NCI-H526 treated with DMSO at 0.1 percent for 48 hours (cell line): Measurements from ENCODE around the gene C17orf113.
A peak's percentile ranks its signal among the peaks of the same experiment; 100 is the strongest.
"Not testable (repeated sequence)": the region's sequence is repeated elsewhere in the genome, so short reads cannot be mapped to it uniquely, and the experiment has no call there.

Source experiments
- DNase-seq: peaks from one replicate; lab custom pipeline; 2025; lab: John Stamatoyannopoulos, UW

The C17orf113 gene

DNA sequence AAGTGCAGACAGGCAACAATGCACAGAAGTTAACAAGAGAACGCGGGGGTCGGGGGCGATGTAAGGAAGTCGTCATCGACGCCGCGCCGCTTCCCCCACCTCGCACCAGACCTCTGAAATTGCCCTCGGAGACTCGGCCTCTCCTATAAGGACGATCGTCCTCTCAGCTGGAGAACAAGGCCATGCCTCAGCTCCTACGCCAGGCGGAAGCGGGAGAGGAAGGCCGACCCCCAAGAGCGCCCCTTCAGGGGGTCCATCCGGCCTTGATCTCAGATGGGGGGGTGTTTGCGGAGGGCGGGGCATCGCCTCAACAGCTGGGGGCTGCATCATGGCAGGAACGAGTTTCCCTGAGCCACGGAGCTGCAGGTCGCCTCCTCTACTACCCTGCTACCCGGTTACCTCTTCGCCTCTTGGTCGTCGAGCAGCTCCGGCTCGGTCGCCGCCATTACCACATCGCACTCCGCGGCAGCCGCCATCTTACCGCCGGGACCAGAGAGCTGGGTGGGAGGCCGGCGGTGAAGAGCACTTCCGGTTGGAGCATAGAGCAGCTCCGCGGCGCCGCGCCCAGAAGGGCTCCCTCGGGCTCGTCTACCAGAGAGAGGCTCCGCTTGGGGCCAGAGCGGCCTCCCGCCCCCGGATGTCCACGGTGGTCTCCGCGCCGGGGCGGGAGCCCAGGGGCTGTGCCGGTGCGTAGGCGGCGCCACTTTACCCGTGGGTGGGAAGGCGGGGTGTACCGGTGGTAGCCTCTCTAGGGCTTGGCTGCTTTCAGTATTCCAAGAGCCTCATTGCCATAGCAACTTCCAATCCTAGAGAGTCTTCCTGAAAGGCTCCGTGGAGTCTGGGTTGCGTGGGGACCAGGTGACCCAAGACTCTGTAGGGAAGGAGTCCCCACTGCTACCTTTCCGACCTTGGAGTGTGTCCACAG, 33.2 kb downstream of the C17orf113 start, which contains the start of gene DNAJC7:
DNAJC7 (minus strand) TSS at position 499 of the 925 bp plus-strand sequence; CDS start at position 476, 23 bp downstream.
- peak; percentile 88 for DNase-seq

DNA sequence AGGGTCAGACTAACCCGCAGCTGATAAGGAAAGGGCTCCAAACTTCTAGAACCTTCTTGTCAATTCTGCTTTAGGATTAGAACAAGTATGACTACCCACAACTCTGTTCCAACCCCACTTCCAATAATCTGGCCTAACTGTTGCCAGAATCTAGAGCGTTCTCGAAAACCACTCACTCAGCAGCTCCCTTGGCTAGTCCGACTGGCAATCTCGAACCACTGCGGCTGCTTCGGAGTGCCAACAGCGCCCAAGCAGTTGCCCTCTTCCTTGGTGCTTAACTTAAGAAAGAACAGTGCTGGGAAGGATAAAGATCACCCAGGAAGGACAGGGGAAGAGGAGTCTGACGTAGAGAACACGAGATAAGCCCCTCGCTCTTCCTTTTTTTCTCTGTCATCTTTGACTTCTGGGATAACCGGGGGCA, 34.0 kb downstream of the C17orf113 start:
- DNase-seq, result no peak

DNA sequence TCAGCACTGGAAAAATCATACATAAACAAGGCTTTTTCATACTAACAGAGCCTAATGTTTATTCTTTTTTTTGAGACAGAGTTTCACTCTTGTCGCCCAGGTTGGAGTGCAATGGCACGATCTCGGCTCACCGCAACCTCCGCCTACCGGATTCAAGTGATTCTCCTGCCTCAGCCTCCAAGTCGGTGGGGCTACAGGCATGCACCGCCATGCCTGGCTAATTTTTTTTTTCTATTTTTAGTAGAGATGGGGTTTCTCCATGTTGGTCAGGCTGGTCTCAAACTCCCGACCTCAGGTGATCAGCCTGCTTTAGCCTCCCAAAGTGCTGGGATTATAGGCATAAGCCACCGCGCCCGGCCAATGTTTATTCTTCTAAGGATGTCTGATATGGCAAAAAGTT, 36.7 kb downstream of the C17orf113 start:
- DNase-seq, result not testable (repeated sequence)

DNA sequence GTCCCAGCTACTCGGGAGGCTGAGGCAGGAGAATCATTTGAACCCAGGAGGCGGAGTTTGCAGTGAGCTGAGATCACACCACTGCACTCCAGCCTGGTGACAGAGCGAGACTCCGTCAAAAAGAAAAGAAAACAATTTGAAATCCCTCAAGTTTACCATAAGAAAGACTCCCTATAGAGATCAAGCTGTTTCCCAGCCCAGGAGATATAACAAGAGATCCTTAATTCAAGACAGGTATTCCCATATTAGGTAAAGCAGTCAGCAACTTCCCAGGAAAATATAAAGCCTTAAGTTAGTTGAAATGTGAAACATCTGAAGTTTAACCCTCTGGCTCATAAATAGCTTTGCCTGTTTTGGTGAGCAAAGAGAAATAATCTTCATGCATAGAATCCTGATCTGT, 38.0 kb downstream of the C17orf113 start:
- not testable (repeated sequence) for DNase-seq

DNA sequence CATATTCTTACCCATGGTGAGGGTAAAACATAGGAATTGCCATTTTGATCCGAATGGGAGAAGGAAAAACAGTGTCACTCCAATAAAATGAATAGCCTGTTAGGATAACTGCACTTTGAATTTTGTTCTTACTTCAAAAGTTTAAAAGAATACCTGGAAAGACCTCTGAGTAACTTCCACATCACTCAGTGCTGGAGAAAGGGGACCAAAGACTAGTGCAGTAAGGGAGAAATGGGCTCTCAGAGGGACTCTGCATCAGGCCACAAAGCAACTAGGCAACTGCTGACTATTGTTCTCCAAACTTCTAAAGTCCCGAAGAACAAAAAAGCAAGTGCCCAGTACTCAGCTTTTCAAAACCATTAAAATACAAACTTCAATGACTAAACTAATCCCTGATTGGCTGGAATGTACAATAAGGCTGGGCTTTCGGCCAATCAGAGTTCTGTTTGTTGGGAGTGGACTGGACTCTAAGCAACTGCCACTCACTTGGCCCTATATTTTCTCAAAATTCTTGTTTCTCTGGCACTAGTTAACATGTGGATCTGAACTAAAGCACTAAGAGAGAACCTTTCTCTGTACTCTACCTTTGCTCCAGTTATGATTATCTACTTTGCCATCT, 39.4 kb downstream of the C17orf113 start:
- DNase-seq, result no peak

DNA sequence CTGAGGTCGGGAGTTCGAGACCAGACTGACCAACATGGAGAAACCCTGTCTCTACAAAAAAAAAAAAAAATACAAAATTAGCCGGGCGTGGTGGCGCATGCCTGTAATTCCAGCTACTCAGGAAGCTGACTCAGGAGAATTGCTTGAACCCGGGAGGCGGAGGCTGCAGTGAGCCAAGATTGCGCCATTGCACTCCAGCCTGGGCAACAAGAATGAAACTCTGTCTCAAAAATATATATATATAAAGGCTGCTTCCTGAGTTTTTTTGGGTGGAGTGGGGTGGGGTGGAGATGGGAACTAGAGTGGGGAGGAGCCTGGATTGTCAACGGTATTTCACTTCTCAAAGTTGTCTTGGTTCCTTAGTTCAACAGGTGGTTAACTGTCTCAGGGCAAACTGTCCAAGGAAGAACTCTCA, 40.1 kb downstream of the C17orf113 start:
- not testable (repeated sequence) for DNase-seq

DNA sequence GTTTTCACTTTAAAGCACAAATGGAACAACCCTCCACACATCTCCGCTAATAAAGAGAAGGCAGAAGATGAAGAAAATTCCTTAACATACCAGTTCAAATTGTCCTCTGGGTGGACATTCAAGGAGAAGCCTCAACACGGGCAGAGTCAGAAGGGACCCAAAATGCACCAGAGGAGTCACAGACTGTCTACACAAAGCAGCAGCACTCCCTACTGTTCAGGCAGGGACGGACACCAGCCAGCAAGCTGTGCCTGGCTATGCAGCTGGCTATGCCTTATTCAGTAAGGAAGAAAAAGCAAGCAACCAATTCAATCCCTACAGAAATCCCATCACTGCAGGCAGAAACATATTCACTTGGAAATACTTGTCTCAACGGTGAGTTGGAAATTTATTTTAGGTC, 41.2 kb downstream of the C17orf113 start:
- no peak for DNase-seq

DNA sequence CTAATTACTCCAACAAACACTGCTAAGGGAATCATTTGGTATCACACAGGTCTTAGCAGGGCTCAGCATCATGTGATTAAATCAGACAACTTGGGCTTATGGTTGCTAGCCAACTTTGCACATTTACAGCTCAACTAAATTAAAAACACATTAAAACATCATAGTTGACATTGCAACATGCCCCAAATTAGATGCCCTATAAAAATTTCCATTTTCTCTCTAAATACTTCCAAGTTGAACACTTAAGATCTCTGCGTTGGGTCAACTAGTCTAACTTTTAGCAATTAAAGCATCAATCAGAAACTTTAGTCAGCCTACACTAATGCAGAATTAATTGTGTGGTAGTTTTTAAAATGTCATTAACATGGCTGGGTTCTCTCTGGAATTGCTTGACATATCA, 45.2 kb downstream of the C17orf113 start:
- DNase-seq, result no peak

DNA sequence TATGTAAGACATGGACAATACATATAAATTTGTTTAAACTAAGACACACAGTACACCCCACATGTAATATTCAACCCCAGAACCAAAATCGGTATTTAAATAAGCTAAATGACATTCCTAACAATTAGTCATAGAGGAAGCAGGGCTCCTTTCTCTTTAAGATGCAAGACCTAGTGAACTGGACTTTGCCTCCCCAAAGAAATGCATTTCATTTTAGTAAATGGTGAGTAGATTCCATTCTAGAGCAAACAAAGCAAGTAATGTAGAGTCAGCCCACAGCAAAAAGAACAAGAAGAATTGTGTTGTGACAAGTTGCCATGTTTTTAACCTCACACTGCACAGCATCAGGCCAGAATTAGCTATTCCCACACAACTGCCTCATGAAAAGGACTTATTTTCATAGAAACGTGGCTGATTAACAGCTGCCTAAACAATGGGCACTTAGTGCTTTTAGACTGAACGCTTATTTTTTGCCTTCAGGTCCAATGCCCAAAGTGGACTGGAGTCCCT, 47.6 kb downstream of the C17orf113 start:
- no peak for DNase-seq

DNA sequence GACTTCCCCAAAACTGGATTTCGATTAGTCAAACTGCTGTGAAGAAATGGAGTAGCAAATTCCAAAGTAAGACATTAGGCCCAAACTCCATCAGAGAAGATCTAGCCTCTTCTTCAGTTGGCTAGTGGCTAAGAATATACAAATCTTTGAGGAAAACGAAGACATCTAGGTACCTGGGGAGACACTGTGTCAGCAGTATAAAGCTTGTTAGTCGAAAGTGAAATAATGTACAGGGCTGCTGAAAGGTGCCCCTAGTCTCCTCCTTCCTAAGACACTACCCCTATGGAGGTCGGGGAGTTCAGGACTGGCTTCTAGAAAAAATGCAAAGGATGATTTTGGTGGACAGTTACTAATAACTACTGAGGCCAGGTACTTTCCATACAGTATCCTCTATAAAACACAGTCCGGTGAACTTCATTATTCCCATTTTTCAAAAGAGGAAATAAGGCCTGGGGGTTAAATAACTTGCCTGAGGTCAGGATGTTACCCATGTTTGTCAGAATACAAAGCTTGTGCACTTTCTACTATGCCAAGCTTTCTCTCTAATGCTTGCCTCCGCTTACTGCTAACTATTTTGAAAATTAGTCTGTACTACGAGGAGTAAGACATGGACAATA, 48.1 kb downstream of the C17orf113 start:
- no peak for DNase-seq

DNA sequence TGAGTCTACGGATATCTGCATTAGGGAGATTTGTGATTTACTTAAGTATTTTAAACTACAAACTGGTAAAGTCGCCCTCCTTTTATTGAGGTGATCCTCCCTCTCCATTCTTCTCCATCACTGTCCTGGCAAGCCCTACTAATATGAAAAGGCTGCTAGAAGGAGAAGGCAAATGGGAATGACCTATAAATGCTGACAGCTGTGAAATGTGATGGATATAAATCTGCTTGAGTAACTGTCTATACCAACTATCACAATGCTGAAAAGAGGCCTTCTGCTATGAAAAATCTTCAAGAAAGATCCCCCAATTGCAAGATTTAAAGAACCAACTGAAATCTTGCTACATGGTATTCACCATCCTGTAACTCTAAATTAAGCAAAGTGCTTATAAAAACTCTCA, 48.7 kb downstream of the C17orf113 start:
- no peak for DNase-seq

DNA sequence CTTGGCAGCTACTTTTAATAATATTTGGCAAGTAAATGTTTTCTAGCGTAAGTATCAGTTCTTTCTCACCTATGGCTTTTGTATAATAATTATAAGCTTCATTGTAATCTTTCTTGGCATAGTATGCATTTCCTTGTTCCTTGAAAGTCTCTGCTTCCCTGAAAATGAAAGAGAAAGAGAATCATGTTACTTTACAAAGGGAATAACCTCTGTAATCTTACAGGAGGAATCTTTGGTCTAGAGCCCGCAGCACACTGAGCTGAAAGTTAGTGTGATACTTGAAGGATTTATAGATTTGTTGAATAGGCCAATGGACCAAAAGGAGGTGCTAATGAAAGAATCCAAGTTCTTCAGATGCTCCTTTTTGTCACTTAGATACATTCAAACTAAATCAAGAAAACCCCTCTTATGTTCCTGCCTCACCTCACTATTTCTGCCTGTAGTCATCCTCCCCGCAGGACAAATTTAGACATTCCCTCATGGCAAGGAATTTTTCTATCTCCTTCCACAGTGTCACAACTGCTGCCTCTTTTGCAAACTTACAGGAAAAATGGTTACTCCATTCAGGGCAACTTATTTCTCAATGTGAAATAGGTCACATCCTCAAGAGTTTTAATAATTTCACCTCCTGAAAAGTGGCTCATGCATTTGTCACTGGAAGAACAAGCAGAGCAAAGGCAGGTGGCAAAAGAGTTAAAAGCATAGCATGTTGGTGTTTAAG, 49.8 kb downstream of the C17orf113 start:
- no peak for DNase-seq

DNA sequence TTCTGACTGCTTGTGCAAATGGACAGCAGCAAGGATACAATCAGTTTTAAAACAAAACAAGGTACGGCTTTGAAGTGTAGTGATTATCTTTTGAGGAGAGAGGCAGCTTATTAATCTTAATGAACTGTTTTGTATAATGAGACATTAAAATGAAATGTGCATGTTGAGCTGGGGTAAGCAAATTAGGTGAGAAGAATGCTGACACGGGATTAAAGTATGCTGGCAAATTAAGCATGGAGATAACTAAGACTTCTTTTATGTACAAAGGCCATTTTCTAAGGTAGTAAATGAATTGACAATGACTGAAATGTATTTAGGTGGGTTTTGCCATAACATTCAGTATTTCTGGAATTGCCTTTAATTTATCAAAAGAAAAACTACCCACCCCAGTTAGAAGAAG, 51.9 kb downstream of the C17orf113 start:
- DNase-seq, result no peak

DNA sequence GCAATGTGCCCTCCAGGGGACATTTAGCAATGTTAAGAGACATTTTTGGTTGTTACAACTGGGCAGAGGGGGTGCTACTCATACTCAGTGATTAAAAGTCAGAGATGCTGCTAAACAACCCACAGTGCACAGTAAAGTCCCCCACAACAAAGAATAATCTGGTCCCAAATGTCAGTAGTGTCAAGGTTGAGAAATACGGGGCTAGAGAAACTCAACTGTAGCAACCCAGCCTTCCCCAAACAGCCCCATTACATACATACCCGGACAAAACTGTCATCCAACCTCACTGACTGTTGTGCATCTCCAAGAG, 53.6 kb downstream of the C17orf113 start:
- DNase-seq, result no peak

DNA sequence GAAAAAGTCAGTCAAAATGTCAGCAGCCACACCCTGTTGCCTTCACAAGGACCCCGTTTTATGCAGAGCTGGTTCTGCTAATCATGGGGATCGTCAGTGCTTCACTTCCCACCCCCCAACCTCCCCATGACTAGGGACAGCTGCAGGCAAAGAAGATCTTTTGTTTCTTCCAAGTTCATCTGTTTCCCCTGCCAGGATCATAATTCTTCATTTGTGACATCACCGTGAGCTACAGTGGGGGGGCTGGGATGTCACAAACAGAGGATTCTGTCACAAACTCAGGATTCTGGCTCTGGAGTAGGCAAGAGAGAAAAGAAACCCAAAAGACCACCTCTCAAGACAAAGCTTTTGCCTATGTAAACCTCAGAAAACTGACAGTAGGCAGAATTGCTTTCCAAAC, 57.8 kb downstream of the C17orf113 start:
- no peak for DNase-seq

DNA sequence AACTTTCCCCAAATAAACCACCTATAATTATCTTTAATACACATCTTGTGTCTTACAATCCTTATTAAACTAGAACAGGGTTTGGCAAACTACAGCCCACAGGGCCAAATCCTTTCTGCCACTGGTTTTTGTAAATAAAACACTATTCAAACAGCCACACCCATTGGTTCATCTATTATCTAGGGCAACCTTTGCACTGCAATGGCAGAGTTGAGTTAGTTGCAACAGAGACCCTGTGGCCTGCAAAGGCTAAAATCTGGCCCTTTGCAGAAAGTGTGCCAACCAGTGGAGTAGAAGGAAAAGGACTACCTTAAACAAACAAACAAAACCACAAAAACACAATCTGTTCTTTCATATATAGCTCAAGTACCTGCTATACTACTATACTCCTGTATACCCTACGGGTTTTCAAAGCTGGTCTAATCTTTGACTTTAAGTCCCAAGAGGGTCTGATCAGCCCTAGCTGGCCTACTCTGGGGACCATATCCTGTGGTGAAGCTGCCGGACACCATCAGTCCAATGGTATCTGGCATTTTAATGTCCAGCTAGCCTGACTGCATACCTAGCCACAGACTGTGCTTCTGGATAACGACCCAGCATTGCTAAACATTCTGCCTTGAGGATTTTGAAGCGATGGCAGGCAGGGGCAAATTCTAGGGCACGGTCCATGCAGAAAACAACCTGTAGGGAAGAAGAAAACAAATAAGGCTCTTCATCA, 60.5 kb downstream of the C17orf113 start:
- no peak for DNase-seq

DNA sequence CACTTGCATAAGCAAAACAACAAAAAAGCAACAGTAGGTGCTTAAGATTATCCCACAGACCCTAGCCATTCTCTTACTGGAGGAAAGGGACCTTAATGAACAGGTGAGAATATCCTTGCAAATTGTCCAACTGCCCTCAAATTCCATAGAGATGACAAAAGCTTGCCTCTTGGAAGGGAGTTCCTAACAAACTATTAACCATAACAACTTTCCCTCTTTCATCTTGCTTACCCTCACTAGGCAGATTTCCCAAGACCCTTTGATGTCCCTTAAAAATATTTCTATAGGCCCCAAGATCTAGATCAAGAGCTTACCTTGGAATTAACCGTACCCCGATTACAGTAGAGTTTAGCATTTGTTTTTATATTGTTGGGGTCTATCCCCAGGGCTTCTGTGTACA, 62.0 kb downstream of the C17orf113 start:
- no peak for DNase-seq
